Pulmonary artery endothelial cell (primary cell): ENCODE data around the gene AP5Z1. TPM values are rescaled to one million over a fixed set of nuclear protein-coding genes. Genes with fewer than 3 reads are reported as not detected.

Experiments used
- DNase-seq: peaks from one replicate; pipeline ENCODE4 v3.0.0-alpha.2; 2011; ENCODE audit warnings: low read depth, low spot score
- total RNA-seq: library from RNA; depleted of rRNA; stranded (reverse); fragments of >200 nt; gene quantifications from 2 replicates; pipeline ENCODE4 v1.2.3, GENCODE V29; 2014

The AP5Z1 gene
- total RNA-seq, 1 donor from 2014 or later, result 24.9 TPM

DNA sequence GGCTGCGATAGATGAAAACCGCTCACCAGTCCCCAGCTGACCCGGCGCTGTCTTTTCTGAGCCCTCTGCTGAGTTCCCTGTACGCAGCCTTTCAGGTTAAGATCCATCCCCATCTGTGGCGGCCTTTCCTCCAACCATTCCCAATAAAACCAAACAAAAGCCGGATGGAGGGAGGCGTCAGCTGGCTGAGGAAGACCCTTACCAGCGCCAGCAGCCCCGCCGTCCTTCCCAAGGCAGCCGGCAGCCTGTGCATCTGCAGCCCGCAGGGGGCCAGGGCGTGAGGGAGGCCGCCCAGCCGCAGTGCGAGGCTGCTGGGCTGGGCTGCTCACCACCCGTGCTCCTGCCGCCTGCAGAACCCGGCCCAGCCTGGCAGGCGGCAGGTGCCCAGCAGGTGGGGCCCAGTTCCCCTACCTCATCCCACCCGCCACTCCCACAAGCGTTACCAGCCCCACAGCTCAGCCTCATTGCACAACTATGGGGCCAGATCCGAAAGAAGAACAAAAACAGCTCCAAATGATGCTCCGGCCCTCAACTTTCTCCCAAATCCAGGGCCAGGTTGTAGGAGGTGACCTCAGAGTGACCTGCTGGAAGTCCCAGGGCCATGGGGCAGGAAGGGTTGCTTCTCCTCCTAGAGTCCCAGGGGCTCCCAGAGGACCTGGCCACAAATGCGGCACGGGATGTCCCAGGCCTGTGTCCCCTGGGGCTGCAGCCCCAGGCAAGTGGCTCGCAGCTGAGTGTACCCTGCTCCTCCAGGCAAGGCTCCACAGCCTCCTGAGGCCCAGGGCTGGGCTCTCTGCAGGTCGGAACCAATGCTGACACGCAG, 62.6 kb downstream of the AP5Z1 start:
- DNase-seq, result no peak

- no peak for DNase-seq
Measured at GRCh38 chr7:4838626-4839334, 63.4 kb downstream of the AP5Z1 start.

DNA sequence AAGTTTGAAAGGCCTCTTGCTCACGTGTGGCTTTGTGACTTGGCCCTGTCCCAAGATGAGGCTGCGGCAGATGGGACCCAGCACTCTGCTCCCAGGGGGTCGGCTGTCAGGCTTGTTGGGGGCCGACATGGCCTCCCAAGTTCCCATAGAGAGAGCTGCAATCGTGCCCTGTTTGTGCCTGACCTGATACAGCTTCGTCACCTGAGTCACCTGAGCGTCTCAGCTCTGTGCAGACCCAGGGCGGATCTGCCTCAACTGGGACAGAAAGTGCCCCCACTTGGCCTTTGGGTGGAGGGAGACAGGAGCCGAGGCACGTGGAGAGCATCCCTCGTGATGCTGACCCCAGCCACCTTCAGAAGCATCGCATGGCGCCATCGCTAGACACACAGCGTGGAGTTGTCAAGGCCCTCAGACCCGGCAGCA, 64.7 kb downstream of the AP5Z1 start:
- no peak for DNase-seq

Other genes with a start within 250 kb of the AP5Z1 start
- gene FOXK1, start 93.3 kb upstream of the AP5Z1 start, total RNA-seq, result 24.9 and 33.3 TPM in 2 replicates
- 0.04 and 0.07 TPM in 2 replicates for gene PAPOLB, start 86.4 kb downstream of the AP5Z1 start, total RNA-seq
- 0.46 and 0.73 TPM in 2 replicates for gene RADIL, start 108.1 kb downstream of the AP5Z1 start, total RNA-seq
- gene MMD2, start 183.6 kb downstream of the AP5Z1 start, total RNA-seq, result not detected in 2 replicates